OCI-M1 (cell line): ENCODE data around the gene TSPEAR.
"Not testable (repeated sequence)": the region's sequence is repeated elsewhere in the genome, so short reads cannot be mapped to it uniquely, and the experiment has no call there.

Source experiments
- DNase-seq: peaks from one replicate; lab custom pipeline; 2025; lab: John Stamatoyannopoulos, UW

Gene TSPEAR

DNA sequence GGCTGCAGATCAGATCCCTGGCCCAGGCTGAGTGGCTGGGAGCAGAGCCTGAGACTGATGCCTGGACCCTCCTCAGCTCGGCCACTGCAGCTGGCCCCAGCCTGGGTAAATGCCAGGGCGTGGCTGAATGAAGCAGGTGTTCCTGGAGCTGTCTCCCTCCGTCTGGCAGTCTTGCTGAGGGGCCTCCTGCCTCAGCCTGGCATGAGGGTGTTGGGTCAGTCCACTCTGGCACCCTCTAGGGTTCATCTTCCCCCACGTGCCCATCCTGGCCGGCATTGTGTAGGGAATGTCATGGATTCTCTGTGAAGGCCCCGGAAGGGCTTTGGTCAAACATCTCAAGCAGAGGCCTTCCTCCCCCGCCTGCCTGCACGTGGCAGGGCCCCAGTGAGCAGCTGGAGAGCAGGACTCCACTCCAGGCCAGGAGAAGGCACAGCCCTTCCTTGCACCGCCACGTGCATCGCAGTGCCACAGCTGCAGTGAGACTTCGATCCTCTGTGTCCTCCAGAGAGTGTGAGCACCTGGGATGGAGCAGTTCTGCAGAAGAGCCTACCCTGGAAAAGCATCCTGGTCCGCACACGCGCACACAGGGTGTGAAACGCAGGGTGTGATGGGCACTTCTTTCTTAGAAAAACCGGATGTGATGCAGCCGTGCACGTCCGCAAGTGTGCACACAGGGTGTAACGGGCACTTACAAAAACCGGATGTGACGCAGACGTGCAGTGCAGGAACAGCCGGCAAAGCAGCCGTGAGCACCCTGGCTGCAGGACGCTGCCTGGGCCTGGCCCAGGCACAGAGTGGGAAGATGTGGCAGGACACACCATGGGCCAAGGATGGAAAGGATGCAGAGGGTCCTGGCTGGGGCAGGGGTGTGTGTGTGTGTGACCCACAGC lies 142.5 kb downstream of the TSPEAR start:
- no peak for DNase-seq

- no peak for DNase-seq
These were observed 143.1 kb downstream of the TSPEAR start for GRCh38 chr21:44568261-44568660.

- no peak for DNase-seq
These were observed 143.7 kb downstream of the TSPEAR start for GRCh38 chr21:44567481-44568171.

GRCh38 chr21:44566403-44566802 lies 145.0 kb downstream of the TSPEAR start:
- peak; percentile 75 for DNase-seq

GRCh38 chr21:44564886-44565598 lies 146.3 kb downstream of the TSPEAR start:
- DNase-seq: no peak

- DNase-seq: no peak
These were observed 147.3 kb downstream of the TSPEAR start for GRCh38 chr21:44564099-44564498.

DNA sequence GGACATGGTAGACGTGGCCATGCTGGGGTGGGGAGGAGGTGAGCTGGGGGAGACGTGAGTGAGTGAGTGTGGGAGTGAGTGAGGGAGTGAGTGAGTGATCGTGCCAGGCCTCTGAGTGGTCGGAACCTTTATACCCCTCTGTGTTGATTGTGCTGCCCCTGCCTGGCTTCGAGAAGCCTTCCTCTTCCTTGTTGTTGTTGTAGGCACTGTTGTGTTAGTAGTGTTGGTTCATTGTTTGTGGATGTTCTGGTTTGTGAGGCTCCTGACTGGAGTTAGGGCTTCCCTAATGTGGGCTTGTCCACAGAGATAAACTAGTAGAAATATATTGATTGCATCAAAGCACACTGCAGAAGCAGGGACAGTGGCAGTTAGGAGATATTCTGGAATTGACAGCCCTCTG lies 152.7 kb downstream of the TSPEAR start, which contains the start of gene KRTAP10-3:
KRTAP10-3 (minus strand) TSS at position 101 of the 400 bp plus-strand sequence; CDS start at position 21, 80 bp downstream.
- DNase-seq: no peak

- DNase-seq: not testable (repeated sequence)
These were observed 153.1 kb downstream of the TSPEAR start for GRCh38 chr21:44558329-44558675.

GRCh38 chr21:44557491-44558328 lies 153.7 kb downstream of the TSPEAR start:
- DNase-seq: no peak

DNA sequence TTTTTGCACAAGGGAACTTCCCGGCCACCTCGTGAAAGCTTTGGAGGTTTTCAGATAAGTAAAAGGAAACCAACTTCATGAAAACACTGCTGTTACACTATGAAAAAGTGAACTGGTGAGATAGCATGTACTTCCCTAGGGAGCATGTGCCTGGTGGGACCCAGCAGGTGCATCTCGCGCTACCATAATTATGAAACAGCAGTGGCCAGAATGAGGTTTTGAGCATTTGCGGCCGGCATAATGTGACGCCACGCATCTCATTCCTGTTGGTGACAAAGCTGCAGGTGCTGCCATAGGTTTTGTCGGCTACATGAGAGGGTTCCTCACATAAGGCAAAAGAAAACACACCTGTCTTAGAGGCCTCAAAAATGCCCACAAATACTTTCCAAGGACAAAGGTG lies 154.5 kb downstream of the TSPEAR start:
- no peak for DNase-seq

- DNase-seq: no peak
These were observed 156.0 kb downstream of the TSPEAR start for GRCh38 chr21:44555200-44555875.

DNA sequence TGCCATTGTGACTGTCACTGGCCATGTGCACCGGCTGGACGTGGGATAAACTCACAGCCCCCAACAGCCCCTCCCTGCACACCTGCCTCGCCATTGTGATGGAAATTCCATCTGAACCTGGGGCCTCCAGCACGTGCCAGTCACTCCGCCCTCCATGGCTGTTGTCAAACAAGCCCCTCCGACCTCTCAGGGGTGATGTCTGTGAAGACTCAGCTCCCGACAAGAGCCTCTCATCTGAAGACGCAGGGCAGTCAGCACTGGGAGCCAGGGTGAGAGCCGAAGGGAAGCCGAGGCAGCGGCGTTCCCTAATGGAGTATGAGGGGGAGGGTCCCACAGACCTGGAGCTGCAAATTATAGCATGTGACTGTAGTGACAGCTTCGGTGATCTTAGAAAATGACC lies 158.7 kb downstream of the TSPEAR start:
- no peak for DNase-seq

DNA sequence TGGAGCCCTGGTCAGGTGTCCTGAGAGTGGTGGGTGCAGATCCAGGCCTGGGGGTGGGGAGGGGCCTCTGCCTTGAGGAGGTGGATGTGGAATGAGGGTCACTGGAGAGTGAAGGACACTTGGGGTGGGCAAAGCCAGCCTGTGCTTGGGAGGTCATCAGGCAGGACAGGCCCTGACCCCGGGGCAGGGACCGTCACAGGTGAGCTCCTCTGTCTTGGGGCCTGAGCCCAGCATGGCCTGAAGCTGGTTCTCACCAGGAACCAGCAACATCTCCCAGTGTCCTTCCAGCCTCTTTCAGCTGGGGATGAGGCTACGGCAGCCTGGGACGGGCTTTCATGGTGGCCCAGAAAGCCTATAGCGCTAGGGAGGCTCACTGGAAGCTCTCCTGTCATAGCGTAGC lies 159.2 kb downstream of the TSPEAR start:
- DNase-seq: no peak

DNA sequence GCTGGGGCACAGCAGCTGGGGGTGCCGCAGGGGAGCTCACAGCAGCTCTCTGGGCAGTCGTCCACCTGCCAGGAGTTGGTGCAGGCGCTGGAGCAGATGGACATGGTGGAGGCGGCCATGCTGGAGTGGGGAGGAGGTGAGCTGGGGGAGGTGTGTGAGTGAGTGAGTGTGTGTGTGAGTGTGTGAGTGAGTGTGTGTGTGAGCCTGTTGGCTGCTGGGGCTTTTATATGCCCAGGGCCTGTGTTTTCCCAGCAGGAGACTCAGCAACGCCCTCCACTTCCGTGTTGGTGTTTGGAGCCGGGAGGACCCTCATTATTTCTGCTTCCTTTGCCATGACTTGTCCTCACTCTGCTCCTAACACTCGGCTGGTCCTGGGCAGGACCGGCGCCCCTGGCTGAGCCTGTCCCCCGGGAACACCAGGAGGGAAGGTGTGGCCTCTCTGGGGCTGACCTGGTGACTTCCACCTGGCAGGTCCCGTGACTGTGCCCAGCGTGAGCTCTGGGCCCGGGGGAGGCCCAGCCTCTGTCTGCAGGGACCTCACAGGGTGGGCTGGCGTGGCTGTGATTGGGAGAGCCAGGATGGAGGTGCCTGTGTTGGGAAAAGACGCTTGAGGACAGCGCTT lies 159.9 kb downstream of the TSPEAR start, which contains the start of gene KRTAP10-2:
KRTAP10-2 (minus strand) TSS at position 166 of the 622 bp plus-strand sequence; CDS start at position 119, 47 bp downstream.
- no peak for DNase-seq

GRCh38 chr21:44550807-44551206 lies 160.6 kb downstream of the TSPEAR start:
- no peak for DNase-seq

- not testable (repeated sequence) for DNase-seq
These were observed 161.1 kb downstream of the TSPEAR start for GRCh38 chr21:44550285-44550684.

- DNase-seq: no peak
These were observed 161.7 kb downstream of the TSPEAR start for GRCh38 chr21:44549525-44550211.

DNA sequence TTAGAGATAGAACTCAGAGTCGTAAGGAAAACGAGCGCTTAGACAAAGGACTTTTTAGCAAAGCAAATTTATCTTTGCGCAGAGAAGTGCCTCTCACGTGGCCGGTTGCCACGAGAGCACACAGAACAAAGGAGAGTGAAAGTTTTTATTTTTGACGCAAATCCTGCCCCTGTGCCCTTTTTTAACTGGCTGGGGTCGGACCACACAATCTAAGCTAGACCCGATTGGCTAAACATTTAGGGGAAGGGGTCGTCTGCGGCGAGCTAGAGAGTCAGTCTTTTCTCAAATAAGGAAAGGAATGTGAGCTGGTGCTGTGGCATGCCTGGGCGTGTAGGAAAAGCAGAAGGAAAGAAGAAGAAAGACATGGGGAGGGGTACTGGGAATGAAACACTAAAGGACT lies 162.4 kb downstream of the TSPEAR start:
- no peak for DNase-seq

DNA sequence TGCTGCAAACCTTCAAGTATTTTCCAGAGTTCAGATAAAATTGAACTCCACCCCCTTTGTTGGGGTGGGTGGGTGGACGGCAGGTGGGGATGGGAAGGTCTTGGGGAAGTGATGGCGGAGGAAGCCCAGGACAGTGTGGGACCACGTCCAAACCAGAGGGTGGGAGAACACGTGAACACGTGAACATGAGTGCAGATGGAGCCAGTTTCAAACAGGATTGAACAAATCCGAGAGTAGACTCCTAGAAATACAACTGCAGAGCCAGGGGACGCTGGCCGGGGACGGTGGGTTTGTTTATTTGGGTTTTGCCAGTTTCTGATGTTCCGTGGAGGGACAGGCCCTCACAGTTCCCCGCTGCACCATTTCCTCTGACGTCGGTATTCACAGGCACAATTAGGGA lies 163.0 kb downstream of the TSPEAR start:
- DNase-seq: no peak
